H9 (cell line): ENCODE measurements around the gene BNIP5. TPM values are rescaled to one million over a fixed set of nuclear protein-coding genes. Genes with fewer than 3 reads are reported as not detected.

Experiments used
- DNase-seq: peaks from one replicate; pipeline ENCODE4 v3.0.0-alpha.2; 2017
- H2AFZ ChIP-seq: one replicate; pipeline ENCODE4 v1.6.1; 2013; ENCODE audit warnings: mild to moderate bottlenecking, low read length, control low read depth, moderate library complexity
- H2AK5ac ChIP-seq: 2 replicates; pipeline ENCODE4 v1.6.1; 2013; ENCODE audit warnings: low read length, control low read depth, mixed read lengths; ENCODE audit not compliant: insufficient read length
- H2BK120ac ChIP-seq: one replicate; pipeline ENCODE4 v1.6.1; 2013; ENCODE audit warnings: low read depth, mild to moderate bottlenecking, low read length, control low read depth, inconsistent platforms; ENCODE audit not compliant: poor library complexity, severe bottlenecking
- H2BK12ac ChIP-seq: 2 replicates; pipeline ENCODE4 v1.6.1; 2013; ENCODE audit warnings: low read length, control low read depth, mixed read lengths, low read depth; ENCODE audit not compliant: insufficient read length
- H2BK15ac ChIP-seq: 2 replicates; pipeline ENCODE4 v1.6.1; 2013; ENCODE audit warnings: low read depth, low read length, control low read depth
- H2BK20ac ChIP-seq: one replicate; pipeline ENCODE4 v1.6.1; 2013; ENCODE audit warnings: low read depth, mild to moderate bottlenecking, low read length, control low read depth, inconsistent platforms; ENCODE audit not compliant: poor library complexity, severe bottlenecking
- H2BK5ac ChIP-seq: 2 replicates; pipeline ENCODE4 v1.6.1; 2013; ENCODE audit warnings: low read length, control low read depth, mixed read lengths; ENCODE audit not compliant: insufficient read length
- H3K14ac ChIP-seq: 2 replicates; pipeline ENCODE4 v1.6.1; 2013; ENCODE audit warnings: low read length, control low read depth; ENCODE audit not compliant: insufficient read depth
- H3K18ac ChIP-seq: 2 replicates; pipeline ENCODE4 v1.6.1; 2013; ENCODE audit warnings: low read depth, mild to moderate bottlenecking, mixed read lengths, low read length, control low read depth; ENCODE audit not compliant: insufficient read length
- H3K23ac ChIP-seq: 2 replicates; pipeline ENCODE4 v1.6.1; 2013; ENCODE audit warnings: low read length, control low read depth, mixed read lengths, low read depth; ENCODE audit not compliant: insufficient read length
- H3K23me2 ChIP-seq: 2 replicates; pipeline ENCODE4 v1.6.1; 2013; ENCODE audit warnings: low read depth, mild to moderate bottlenecking, mixed read lengths, low read length, control low read depth; ENCODE audit not compliant: insufficient read length, poor library complexity, severe bottlenecking
- H3K27ac ChIP-seq: 2 replicates; pipeline ENCODE4 v1.5.1; 2013; ENCODE audit warnings: low read length, control low read depth, mixed read lengths, low read depth; ENCODE audit not compliant: insufficient read length
- H3K27me3 ChIP-seq: 2 replicates; pipeline ENCODE4 v1.6.1; 2013; ENCODE audit warnings: low read length, control low read depth, inconsistent platforms; ENCODE audit not compliant: insufficient read depth
- H3K4ac ChIP-seq: 2 replicates; pipeline ENCODE4 v1.6.1; 2013; ENCODE audit warnings: low read depth, mild to moderate bottlenecking, control low read depth, inconsistent platforms, low read length, moderate library complexity
- H3K4me1 ChIP-seq: 2 replicates; pipeline ENCODE4 v1.6.1; 2013; ENCODE audit warnings: low read length, control low read depth, inconsistent platforms; ENCODE audit not compliant: insufficient read depth
- H3K4me2 ChIP-seq: 2 replicates; pipeline ENCODE4 v1.6.1; 2013; ENCODE audit warnings: low read length, control low read depth, mixed read lengths; ENCODE audit not compliant: insufficient read length, insufficient read depth
- H3K56ac ChIP-seq: 2 replicates; pipeline ENCODE4 v1.6.1; 2013; ENCODE audit warnings: low read depth, mild to moderate bottlenecking, mixed read lengths, low read length, control low read depth; ENCODE audit not compliant: insufficient read length
- H3K79me1 ChIP-seq: 2 replicates; pipeline ENCODE4 v1.6.1; 2013; ENCODE audit warnings: low read depth, mild to moderate bottlenecking, moderate library complexity, low read length, control low read depth, inconsistent platforms; ENCODE audit not compliant: insufficient read depth, poor library complexity, severe bottlenecking
- H3K79me2 ChIP-seq: 2 replicates; pipeline ENCODE4 v1.6.1; 2013; ENCODE audit warnings: low read length, control low read depth, inconsistent platforms; ENCODE audit not compliant: insufficient read depth
- H3K9ac ChIP-seq: 2 replicates; pipeline ENCODE4 v1.6.1; 2013; ENCODE audit warnings: low read length, control low read depth, mixed read lengths; ENCODE audit not compliant: insufficient read length; ENCODE audit errors: extremely low read depth
- H3K9me3 ChIP-seq: one replicate; pipeline ENCODE4 v1.6.1; 2013; ENCODE audit warnings: low read depth, low read length, inconsistent platforms; ENCODE audit not compliant: control insufficient read depth
- H3T11ph ChIP-seq: one replicate; pipeline ENCODE4 v1.6.1; 2013; ENCODE audit warnings: mild to moderate bottlenecking, low read length, control low read depth, inconsistent platforms
- H4K20me1 ChIP-seq: one replicate; pipeline ENCODE4 v1.6.1; 2013; ENCODE audit not compliant: control insufficient read depth, insufficient read length, insufficient read depth
- H4K5ac ChIP-seq: 2 replicates; pipeline ENCODE4 v1.6.1; 2013; ENCODE audit warnings: low read depth, mild to moderate bottlenecking, mixed read lengths, low read length, control low read depth; ENCODE audit not compliant: insufficient read length
- H4K8ac ChIP-seq: replicated peaks from 2 replicates; pipeline ENCODE4 v1.6.1; 2013; ENCODE audit warnings: low read length, control low read depth, mixed read lengths, low read depth; ENCODE audit not compliant: insufficient read length
- H4K91ac ChIP-seq: 2 replicates; pipeline ENCODE4 v1.6.1; 2013; ENCODE audit warnings: low read depth, mild to moderate bottlenecking, moderate library complexity, mixed read lengths, low read length, control low read depth; ENCODE audit not compliant: insufficient read length
- H3K27ac Mint-ChIP-seq, 3 experiments: 2 replicates in 2 of 3; 3 replicates in 1 of 3; pipeline ENCODE4 v1.8.0; 2020 to 2021; ENCODE audit warnings: mixed read lengths in 3 of 3, mild to moderate bottlenecking in 1 of 3, moderate library complexity in 1 of 3
- H3K27me3 Mint-ChIP-seq: 2 replicates; pipeline ENCODE4 v1.8.0; 2021; ENCODE audit warnings: low read depth, mild to moderate bottlenecking, moderate library complexity, mixed read lengths
- H3K36me3 Mint-ChIP-seq, 3 experiments: 2 replicates in 2 of 3; 3 replicates in 1 of 3; pipeline ENCODE4 v1.8.0; 2020 to 2021; ENCODE audit warnings: low read depth in 3 of 3, mixed read lengths in 3 of 3; ENCODE audit not compliant: insufficient read depth in 1 of 3
- H3K4me1 Mint-ChIP-seq, 2 experiments: 2 replicates each; pipeline ENCODE4 v1.8.0; 2020; ENCODE audit warnings: mixed read lengths in 2 of 2
- H3K4me3 Mint-ChIP-seq, 2 experiments: 2 replicates in 1 of 2; 3 replicates in 1 of 2; pipeline ENCODE4 v1.8.0; 2020 to 2021; ENCODE audit warnings: mild to moderate bottlenecking in 2 of 2, mixed read lengths in 2 of 2, moderate library complexity in 1 of 2
- H3K9me3 Mint-ChIP-seq, 2 experiments: 2 replicates in 1 of 2; 3 replicates in 1 of 2; pipeline ENCODE4 v1.8.0; 2020; ENCODE audit warnings: mild to moderate bottlenecking in 2 of 2, mixed read lengths in 2 of 2, moderate library complexity in 1 of 2
- WGBS: extraction: QIAGEN DNeasy Blood & Tissue Kit; methylation state at CpG from one replicate; pipeline ENCODE4 v1.1.7; 2013; ENCODE audit warnings: missing lambda C conversion rate, low lambda C conversion rate, mixed read lengths; ENCODE audit not compliant: insufficient read length; ENCODE audit errors: extremely low coverage; 5-methylcytosine and 5-hydroxymethylcytosine counted together
- total RNA-seq: library from RNA; stranded (reverse); gene quantifications from 2 replicates; pipeline ENCODE4 v1.2.1, GENCODE V29; 2021
- TF ChIP-seq, protein P1 (sequence below): fragments of 200-600 bp; sonication (generic); conservative IDR thresholded peaks from 3 replicates; pipeline ENCODE4 v1.8.0; 2021; ENCODE audit warnings: antibody characterized with exemption, mild to moderate bottlenecking

Gene BNIP5
- total RNA-seq, 1 experiment from 2014 or later: not detected

DNA sequence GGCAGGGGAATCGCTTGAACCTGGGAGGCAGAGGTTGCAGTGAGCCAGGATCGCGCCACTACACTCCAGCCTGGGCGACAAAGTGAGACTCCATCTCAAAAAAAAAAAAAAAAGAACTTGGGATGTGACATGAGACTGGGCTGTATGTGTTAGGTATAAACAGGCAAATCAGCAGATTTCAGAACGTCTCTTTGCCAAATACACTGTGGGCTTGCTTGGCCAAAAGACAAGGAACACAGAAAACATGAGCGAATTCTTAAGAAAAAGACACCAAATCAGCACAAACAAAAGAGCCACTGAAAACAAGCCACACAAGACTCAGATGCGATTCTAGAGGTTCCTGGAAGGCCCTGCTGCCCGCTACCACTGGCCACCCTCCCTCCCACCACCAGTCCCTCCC, 38.3 kb upstream of the BNIP5 start:
- Histone ChIP-seq H2BK12ac (no peak overlapping the region), H3K4me2 (no peak overlapping the region), H3K9ac (no peak overlapping the region), H2BK5ac (no peak overlapping the region), H4K91ac (no peak overlapping the region), H3K27ac (no peak overlapping the region), H3K9me3 (no peaks in the 10 kb centered on the region), H3K4ac (no peak overlapping the region), H2AK5ac (no peak overlapping the region), H3T11ph (no peak overlapping the region), H3K79me1 (no peaks in the 10 kb centered on the region), H3K23ac (no peak overlapping the region), H4K5ac (no peak overlapping the region), H3K27me3 (no peaks in the 10 kb centered on the region), H2BK120ac (no peak overlapping the region), H3K18ac (no peak overlapping the region), H3K23me2 (no peaks in the 10 kb centered on the region), H4K8ac (no peak overlapping the region), H4K20me1 (no peaks in the 10 kb centered on the region), H3K79me2 (0 out of 2 replicates have a peak, but pooled peaks cover 2% of the 10 kb centered on the region), H3K4me1 (peaks cover 4% of the 10 kb centered on the region; the same call in 1 of the 2 replicates), H2BK15ac (no peak overlapping the region), H3K56ac (no peak overlapping the region), H2AFZ (no peak overlapping the region), H3K14ac (no peak overlapping the region), H2BK20ac (no peak overlapping the region)
- Mint-ChIP-seq H3K36me3 (peaks cover 0 to 7% (median 0%) of the 10 kb centered on the region in 3 experiments; a peak in 2 of 7 replicates), H3K27me3 (peaks cover 7% of the 10 kb centered on the region), H3K4me1 (peaks cover 24% of the 10 kb centered on the region in 2 experiments), H3K27ac (no peak overlapping the region), H3K4me3 (no peak overlapping the region), H3K9me3 (peaks cover 0 to 4% of the 10 kb centered on the region in 2 experiments; a peak in 2 of 5 replicates)
- peak; percentile 20 for DNase-seq
- no CpG with 5 or more reads among the region's 8 CpGs for WGBS
- TF ChIP-seq, protein P1, sequence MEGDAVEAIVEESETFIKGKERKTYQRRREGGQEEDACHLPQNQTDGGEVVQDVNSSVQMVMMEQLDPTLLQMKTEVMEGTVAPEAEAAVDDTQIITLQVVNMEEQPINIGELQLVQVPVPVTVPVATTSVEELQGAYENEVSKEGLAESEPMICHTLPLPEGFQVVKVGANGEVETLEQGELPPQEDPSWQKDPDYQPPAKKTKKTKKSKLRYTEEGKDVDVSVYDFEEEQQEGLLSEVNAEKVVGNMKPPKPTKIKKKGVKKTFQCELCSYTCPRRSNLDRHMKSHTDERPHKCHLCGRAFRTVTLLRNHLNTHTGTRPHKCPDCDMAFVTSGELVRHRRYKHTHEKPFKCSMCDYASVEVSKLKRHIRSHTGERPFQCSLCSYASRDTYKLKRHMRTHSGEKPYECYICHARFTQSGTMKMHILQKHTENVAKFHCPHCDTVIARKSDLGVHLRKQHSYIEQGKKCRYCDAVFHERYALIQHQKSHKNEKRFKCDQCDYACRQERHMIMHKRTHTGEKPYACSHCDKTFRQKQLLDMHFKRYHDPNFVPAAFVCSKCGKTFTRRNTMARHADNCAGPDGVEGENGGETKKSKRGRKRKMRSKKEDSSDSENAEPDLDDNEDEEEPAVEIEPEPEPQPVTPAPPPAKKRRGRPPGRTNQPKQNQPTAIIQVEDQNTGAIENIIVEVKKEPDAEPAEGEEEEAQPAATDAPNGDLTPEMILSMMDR: no peak
